HEK293 (cell line): ENCODE measurements around the gene NFE2L3.
"Not testable (repeated sequence)": the region's sequence is repeated elsewhere in the genome, so short reads cannot be mapped to it uniquely, and the experiment has no call there.

Experiments used
- CTCF ChIA-PET: fragments of 350-600 bp; formaldehyde crosslinking; extraction: SDS; loops from one replicate; lab custom pipeline; 2021; ENCODE audit warnings: antibody characterized with exemption; lab: Yijun Ruan, JAX
- POLR2A ChIA-PET: fragments of 300-600 bp; formaldehyde crosslinking; extraction: SDS; loops from one replicate; lab custom pipeline; 2020; ENCODE audit warnings: antibody characterized with exemption, inconsistent platforms; lab: Yijun Ruan, JAX
- H3K27ac ChIP-seq: fragments of 200-500 bp; sonication (Bioruptor generic); 2 replicates; pipeline ENCODE4 v1.5.1; 2014; ENCODE audit warnings: low read depth, low read length, control low read depth, inconsistent platforms; ENCODE audit errors: extremely low read depth
- H3K36me3 ChIP-seq, 2 experiments: fragments of 200-500 bp in 1 of 2; sonication (Bioruptor generic) in 1 of 2; 1 replicate in 1 of 2; 2 replicates in 1 of 2; pipeline ENCODE4 v1.5.1; 2014 to 2017; ENCODE audit warnings: inconsistent platforms in 2 of 2, low read length in 2 of 2; ENCODE audit not compliant: control insufficient read depth in 2 of 2, insufficient read depth in 1 of 2
- H3K4me1 ChIP-seq: fragments of 200-500 bp; sonication (Bioruptor generic); 2 replicates; pipeline ENCODE4 v1.5.1; 2014; ENCODE audit warnings: mild to moderate bottlenecking, low read length, inconsistent platforms; ENCODE audit not compliant: control insufficient read depth, insufficient read depth
- H3K4me3 ChIP-seq: 2 replicates; pipeline ENCODE4 v1.5.1; 2011; ENCODE audit warnings: low read depth, mild to moderate bottlenecking, control low read depth, low read length, moderate library complexity
- H3K9me3 ChIP-seq: fragments of 200-500 bp; sonication (Bioruptor generic); 2 replicates; pipeline ENCODE4 v1.5.1; 2014; ENCODE audit warnings: low read depth, low read length, inconsistent platforms; ENCODE audit not compliant: control insufficient read depth, insufficient read depth
- EGR2 ChIP-seq: fragments of 450-650 bp; formaldehyde crosslinking; IDR thresholded peaks from 2 replicates; pipeline ENCODE4 v1.5.1; 2016; ENCODE audit warnings: low read depth, missing biosample characterization, missing genetic modification characterization
- FEZF1 ChIP-seq: fragments of 450-650 bp; formaldehyde crosslinking; IDR thresholded peaks from 2 replicates; pipeline ENCODE4 v1.5.1; 2016; ENCODE audit warnings: missing biosample characterization, missing genetic modification characterization
- HIC1 ChIP-seq: fragments of 450-650 bp; formaldehyde crosslinking; IDR thresholded peaks from 2 replicates; pipeline ENCODE4 v1.5.1; 2016; ENCODE audit warnings: missing biosample characterization, missing genetic modification characterization
- KLF16 ChIP-seq: fragments of 450-650 bp; formaldehyde crosslinking; IDR thresholded peaks from 2 replicates; pipeline ENCODE4 v1.5.1; 2017; ENCODE audit warnings: missing biosample characterization, missing genetic modification characterization
- ZBTB8A ChIP-seq: fragments of 450-650 bp; formaldehyde crosslinking; IDR thresholded peaks from 2 replicates; pipeline ENCODE4 v1.5.1; 2016; ENCODE audit warnings: missing biosample characterization, missing genetic modification characterization
- ZEB2 ChIP-seq: fragments of 450-650 bp; formaldehyde crosslinking; IDR thresholded peaks from 2 replicates; pipeline ENCODE4 v1.5.1; 2016; ENCODE audit warnings: missing biosample characterization, missing genetic modification characterization
- ZNF121 ChIP-seq: fragments of 450-650 bp; formaldehyde crosslinking; IDR thresholded peaks from 2 replicates; pipeline ENCODE4 v1.5.1; 2016; ENCODE audit warnings: missing biosample characterization, missing genetic modification characterization
- ZNF169 ChIP-seq: fragments of 450-650 bp; formaldehyde crosslinking; IDR thresholded peaks from 2 replicates; pipeline ENCODE4 v1.5.1; 2016; ENCODE audit warnings: missing biosample characterization, missing genetic modification characterization
- ZNF202 ChIP-seq: fragments of 450-650 bp; formaldehyde crosslinking; IDR thresholded peaks from 2 replicates; pipeline ENCODE4 v1.5.1; 2016; ENCODE audit warnings: missing biosample characterization, missing genetic modification characterization, borderline replicate concordance
- ZNF221 ChIP-seq: fragments of 450-650 bp; formaldehyde crosslinking; IDR thresholded peaks from 2 replicates; pipeline ENCODE4 v1.5.1; 2017; ENCODE audit warnings: missing biosample characterization, missing genetic modification characterization, borderline replicate concordance
- ZNF366 ChIP-seq: fragments of 450-650 bp; formaldehyde crosslinking; conservative IDR thresholded peaks from 2 replicates; pipeline ENCODE4 v1.5.1; 2016; ENCODE audit warnings: missing biosample characterization, missing genetic modification characterization
- ZNF394 ChIP-seq: fragments of 450-650 bp; formaldehyde crosslinking; IDR thresholded peaks from 2 replicates; pipeline ENCODE4 v1.5.1; 2016; ENCODE audit warnings: missing biosample characterization, missing genetic modification characterization, mild to moderate bottlenecking, moderate library complexity, borderline replicate concordance
- ZNF423 ChIP-seq: fragments of 450-650 bp; formaldehyde crosslinking; IDR thresholded peaks from 2 replicates; pipeline ENCODE4 v1.5.1; 2016; ENCODE audit warnings: missing biosample characterization, missing genetic modification characterization
- ZNF521 ChIP-seq: fragments of 450-650 bp; formaldehyde crosslinking; IDR thresholded peaks from 2 replicates; pipeline ENCODE4 v1.5.1; 2017; ENCODE audit warnings: missing biosample characterization, mild to moderate bottlenecking, missing genetic modification characterization
- ZNF571 ChIP-seq: fragments of 450-650 bp; formaldehyde crosslinking; IDR thresholded peaks from 2 replicates; pipeline ENCODE4 v1.5.0; 2017; ENCODE audit warnings: missing biosample characterization, missing genetic modification characterization
- TF ChIP-seq, protein P1 (sequence below): fragments of 450-650 bp; formaldehyde crosslinking; IDR thresholded peaks from 2 replicates; pipeline ENCODE4 v1.5.1; 2016; ENCODE audit warnings: missing biosample characterization, missing genetic modification characterization, low read depth
- TF ChIP-seq, protein P2 (sequence below): fragments of 450-650 bp; formaldehyde crosslinking; conservative IDR thresholded peaks from 2 replicates; pipeline ENCODE4 v1.5.1; 2016; ENCODE audit warnings: low read depth, missing biosample characterization, missing genetic modification characterization

The NFE2L3 gene

GRCh38 chr7:26144184-26145080 lies 7.6 kb upstream of the NFE2L3 start (continued):
- no peak for TF ChIP-seq ZNF521 (tag by site-specific recombination)
- no peak for TF ChIP-seq ZNF169 (tag by site-specific recombination)
- peak; percentile 46; the same call in 1 of the 2 replicates for TF ChIP-seq ZBTB8A (tag by site-specific recombination)
- TF ChIP-seq ZNF423 (tag by site-specific recombination), result no peak
- TF ChIP-seq, protein P1, sequence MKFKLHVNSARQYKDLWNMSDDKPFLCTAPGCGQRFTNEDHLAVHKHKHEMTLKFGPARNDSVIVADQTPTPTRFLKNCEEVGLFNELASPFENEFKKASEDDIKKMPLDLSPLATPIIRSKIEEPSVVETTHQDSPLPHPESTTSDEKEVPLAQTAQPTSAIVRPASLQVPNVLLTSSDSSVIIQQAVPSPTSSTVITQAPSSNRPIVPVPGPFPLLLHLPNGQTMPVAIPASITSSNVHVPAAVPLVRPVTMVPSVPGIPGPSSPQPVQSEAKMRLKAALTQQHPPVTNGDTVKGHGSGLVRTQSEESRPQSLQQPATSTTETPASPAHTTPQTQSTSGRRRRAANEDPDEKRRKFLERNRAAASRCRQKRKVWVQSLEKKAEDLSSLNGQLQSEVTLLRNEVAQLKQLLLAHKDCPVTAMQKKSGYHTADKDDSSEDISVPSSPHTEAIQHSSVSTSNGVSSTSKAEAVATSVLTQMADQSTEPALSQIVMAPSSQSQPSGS (tag by site-specific recombination), result no peak
- no peak for TF ChIP-seq KLF16 (tag by site-specific recombination)
- TF ChIP-seq ZNF571, result no peak
- no peak for TF ChIP-seq ZNF221
- peak; percentile 82 for TF ChIP-seq ZNF394 (tag by site-specific recombination)
- TF ChIP-seq, protein P2, sequence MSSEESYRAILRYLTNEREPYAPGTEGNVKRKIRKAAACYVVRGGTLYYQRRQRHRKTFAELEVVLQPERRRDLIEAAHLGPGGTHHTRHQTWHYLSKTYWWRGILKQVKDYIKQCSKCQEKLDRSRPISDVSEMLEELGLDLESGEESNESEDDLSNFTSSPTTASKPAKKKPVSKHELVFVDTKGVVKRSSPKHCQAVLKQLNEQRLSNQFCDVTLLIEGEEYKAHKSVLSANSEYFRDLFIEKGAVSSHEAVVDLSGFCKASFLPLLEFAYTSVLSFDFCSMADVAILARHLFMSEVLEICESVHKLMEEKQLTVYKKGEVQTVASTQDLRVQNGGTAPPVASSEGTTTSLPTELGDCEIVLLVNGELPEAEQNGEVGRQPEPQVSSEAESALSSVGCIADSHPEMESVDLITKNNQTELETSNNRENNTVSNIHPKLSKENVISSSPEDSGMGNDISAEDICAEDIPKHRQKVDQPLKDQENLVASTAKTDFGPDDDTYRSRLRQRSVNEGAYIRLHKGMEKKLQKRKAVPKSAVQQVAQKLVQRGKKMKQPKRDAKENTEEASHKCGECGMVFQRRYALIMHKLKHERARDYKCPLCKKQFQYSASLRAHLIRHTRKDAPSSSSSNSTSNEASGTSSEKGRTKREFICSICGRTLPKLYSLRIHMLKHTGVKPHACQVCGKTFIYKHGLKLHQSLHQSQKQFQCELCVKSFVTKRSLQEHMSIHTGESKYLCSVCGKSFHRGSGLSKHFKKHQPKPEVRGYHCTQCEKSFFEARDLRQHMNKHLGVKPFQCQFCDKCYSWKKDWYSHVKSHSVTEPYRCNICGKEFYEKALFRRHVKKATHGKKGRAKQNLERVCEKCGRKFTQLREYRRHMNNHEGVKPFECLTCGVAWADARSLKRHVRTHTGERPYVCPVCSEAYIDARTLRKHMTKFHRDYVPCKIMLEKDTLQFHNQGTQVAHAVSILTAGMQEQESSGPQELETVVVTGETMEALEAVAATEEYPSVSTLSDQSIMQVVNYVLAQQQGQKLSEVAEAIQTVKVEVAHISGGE (tag by site-specific recombination), result peak; percentile 42; the same call in 1 of the 2 replicates

GRCh38 chr7:26145238-26145637 lies 6.8 kb upstream of the NFE2L3 start:
- Histone ChIP-seq H3K27ac (no peak overlapping the region), H3K4me1 (peaks cover 4% of the 10 kb centered on the region), H3K4me3 (no peak overlapping the region), H3K36me3 (no peaks in the 10 kb centered on the region), H3K9me3 (no peaks in the 10 kb centered on the region)
- ChIA-PET POLR2A (no interaction called here), CTCF (no interaction called here)
- no peak for TF ChIP-seq HIC1 (tag by site-specific recombination)
- no peak for TF ChIP-seq ZNF121
- no peak for TF ChIP-seq ZNF202 (tag by site-specific recombination)
- TF ChIP-seq ZNF366 (tag by site-specific recombination), result no peak
- TF ChIP-seq EGR2 (tag by site-specific recombination), result no peak

- Histone ChIP-seq H3K9me3 (no peaks in the 10 kb centered on the region), H3K4me3 (no peak overlapping the region), H3K4me1 (peaks cover 3% of the 10 kb centered on the region), H3K27ac (no peak overlapping the region), H3K36me3 (no peaks in the 10 kb centered on the region)
- TF ChIP-seq FEZF1 (tag by site-specific recombination), result 0 out of 2 replicates have a peak, but pooled peaks have one; percentile 22
- no peak for TF ChIP-seq ZEB2 (tag by site-specific recombination)
- ChIA-PET POLR2A (interaction anchor here (0.7 kb wide), 1 partner anchor 10 kb away, joined by 4 read pairs; no protein-coding TSS in a partner anchor), CTCF (no interaction called here)
Observed at GRCh38 chr7:26147030-26147429, 5.0 kb upstream of the NFE2L3 start.

DNA sequence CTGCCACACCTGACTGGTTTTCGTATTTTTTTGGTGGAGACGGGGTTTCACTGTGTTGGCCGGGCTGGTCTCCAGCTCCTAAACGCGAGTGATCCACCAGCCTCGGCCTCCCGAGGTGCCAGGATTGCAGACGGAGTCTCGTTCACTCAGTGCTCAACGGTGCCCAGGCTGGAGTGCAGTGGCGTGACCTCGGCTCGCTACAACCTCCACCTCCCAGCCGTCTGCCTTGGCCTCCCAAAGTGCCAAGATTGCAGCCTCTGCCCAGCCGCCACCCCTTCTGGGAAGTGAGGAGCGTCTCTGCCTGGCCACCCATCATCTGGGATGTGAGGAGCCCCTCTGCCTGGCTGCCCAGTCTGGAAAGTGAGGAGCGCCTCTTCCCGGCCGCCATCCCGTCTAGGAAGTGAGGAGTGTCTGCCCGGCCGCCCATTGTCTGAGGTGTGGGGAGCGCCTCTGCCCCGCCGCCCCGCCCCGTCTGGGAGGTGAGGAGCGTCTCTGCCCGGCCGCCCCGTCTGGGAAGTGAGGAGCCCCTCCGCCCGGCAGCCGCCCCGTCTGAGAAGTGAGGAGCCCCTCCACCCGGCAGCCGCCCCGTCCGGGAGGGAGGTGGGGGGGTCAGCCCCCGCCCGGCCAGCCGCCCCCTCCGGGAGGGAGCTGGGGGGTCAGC lies 4.2 kb upstream of the NFE2L3 start:
- H3K36me3 ChIP-seq, H3K27ac ChIP-seq, POLR2A ChIA-PET, CTCF ChIA-PET, H3K9me3 ChIP-seq, H3K4me1 ChIP-seq, H3K4me3 ChIP-seq: not testable (repeated sequence)

DNA sequence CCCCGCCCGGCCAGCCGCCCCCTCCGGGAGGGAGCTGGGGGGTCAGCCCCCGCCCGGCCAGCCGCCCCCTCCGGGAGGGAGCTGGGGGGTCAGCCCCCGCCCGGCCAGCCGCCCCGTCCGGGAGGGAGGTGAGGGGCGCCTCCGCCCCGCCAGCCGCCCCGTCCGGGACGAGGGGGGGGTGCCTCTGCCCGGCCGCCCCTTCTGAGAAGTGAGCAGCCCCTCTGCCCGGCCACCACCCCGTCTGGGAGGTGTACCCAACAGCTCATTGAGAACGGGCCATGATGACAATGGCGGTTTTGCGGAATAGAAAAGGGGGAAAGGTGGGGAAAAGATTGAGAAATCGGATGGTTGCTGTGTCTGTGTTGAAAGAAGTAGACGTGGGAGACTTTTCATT lies 3.7 kb upstream of the NFE2L3 start:
- H3K27ac ChIP-seq, H3K4me1 ChIP-seq, H3K36me3 ChIP-seq, POLR2A ChIA-PET, H3K4me3 ChIP-seq, H3K9me3 ChIP-seq, CTCF ChIA-PET: not testable (repeated sequence)
